Upper lobe of left lung (tissue), 4 donors: ENCODE results near the gene CLIC6.

Experiments used
- EP300 ChIP-seq, 4 donors: sonication (generic); formaldehyde crosslinking; IDR thresholded peaks; one replicate each; pipeline ENCODE4 v1.5.1; 2017; ENCODE audit warnings: antibody characterized with exemption in 4 of 4, control low read depth in 2 of 4
- POLR2A ChIP-seq, 4 donors: fragments of 450-650 bp; IDR thresholded peaks; one replicate each; pipeline ENCODE4 v1.5.1; 2016 to 2017; ENCODE audit warnings: antibody characterized with exemption in 4 of 4, mild to moderate bottlenecking in 2 of 4
- POLR2AphosphoS5 ChIP-seq, 2 donors: sonication (generic); formaldehyde crosslinking; IDR thresholded peaks; one replicate each; pipeline ENCODE4 v1.5.1; 2017; ENCODE audit warnings: antibody characterized with exemption in 2 of 2
- TF ChIP-seq, protein P1 (sequence below), 6 experiments: fragments of 450-650 bp in 4 of 6; fragments of 200-600 bp in 2 of 6; sonication (generic) in 2 of 6; IDR thresholded peaks; one replicate each; pipeline ENCODE4 v1.5.1; 2016 to 2019; ENCODE audit warnings: antibody characterized with exemption in 6 of 6

DNA sequence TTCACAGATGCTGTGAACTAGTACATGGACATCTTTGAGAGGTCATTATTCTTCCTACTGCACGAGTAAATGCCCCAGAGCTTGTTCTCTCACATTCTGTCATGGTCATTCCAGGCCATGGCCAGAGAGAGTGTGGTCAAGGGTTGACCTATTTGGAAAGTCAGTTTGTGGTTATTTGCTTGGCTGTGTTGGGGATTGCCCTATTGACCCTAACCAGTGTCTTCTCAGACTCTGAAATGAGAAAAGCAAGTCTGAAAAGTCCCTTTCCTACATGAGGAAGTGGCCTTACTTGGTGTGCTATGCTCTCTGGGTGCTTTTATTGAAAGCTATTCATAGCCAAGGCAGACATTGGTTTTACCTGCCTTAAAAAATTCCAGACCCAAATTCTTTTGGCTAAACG, 26.6 kb downstream of the CLIC6 start:
- TF ChIP-seq, protein P1, sequence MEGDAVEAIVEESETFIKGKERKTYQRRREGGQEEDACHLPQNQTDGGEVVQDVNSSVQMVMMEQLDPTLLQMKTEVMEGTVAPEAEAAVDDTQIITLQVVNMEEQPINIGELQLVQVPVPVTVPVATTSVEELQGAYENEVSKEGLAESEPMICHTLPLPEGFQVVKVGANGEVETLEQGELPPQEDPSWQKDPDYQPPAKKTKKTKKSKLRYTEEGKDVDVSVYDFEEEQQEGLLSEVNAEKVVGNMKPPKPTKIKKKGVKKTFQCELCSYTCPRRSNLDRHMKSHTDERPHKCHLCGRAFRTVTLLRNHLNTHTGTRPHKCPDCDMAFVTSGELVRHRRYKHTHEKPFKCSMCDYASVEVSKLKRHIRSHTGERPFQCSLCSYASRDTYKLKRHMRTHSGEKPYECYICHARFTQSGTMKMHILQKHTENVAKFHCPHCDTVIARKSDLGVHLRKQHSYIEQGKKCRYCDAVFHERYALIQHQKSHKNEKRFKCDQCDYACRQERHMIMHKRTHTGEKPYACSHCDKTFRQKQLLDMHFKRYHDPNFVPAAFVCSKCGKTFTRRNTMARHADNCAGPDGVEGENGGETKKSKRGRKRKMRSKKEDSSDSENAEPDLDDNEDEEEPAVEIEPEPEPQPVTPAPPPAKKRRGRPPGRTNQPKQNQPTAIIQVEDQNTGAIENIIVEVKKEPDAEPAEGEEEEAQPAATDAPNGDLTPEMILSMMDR (IDR thresholded peaks at IDR 0.05), result no peak
- no peak for TF ChIP-seq POLR2AphosphoS5 (IDR thresholded peaks at IDR 0.05)
- no peak for TF ChIP-seq POLR2A (IDR thresholded peaks at IDR 0.05)
- TF ChIP-seq EP300 (IDR thresholded peaks at IDR 0.05), result no peak
